DOHH2 (cell line): ENCODE measurements around the gene IMPG2.

Source experiments
- H3F3A ChIP-seq: fragments of 200-600 bp; sonication (generic), shearing (Covaris generic); 2 replicates; pipeline ENCODE4 v1.6.0; 2016; ENCODE audit warnings: antibody characterized with exemption, mild to moderate bottlenecking; ENCODE audit not compliant: control insufficient read depth, insufficient read depth
- H3K27ac ChIP-seq: fragments of 200-600 bp; sonication (generic); 2 replicates; pipeline ENCODE4 v1.5.1; 2014; ENCODE audit warnings: low read depth, mild to moderate bottlenecking, low read length, moderate library complexity
- H3K27me3 ChIP-seq: fragments of 200-600 bp; sonication (generic); 2 replicates; pipeline ENCODE4 v1.6.1; 2014; ENCODE audit warnings: mild to moderate bottlenecking, low read length, mixed read lengths; ENCODE audit not compliant: control insufficient read depth
- H3K36me3 ChIP-seq: fragments of 200-600 bp; sonication (generic); 2 replicates; pipeline ENCODE4 v1.6.1; 2014; ENCODE audit warnings: mild to moderate bottlenecking, low read length, moderate library complexity, mixed read lengths; ENCODE audit not compliant: control insufficient read depth
- H3K4me1 ChIP-seq: fragments of 200-600 bp; sonication (generic); 2 replicates; pipeline ENCODE4 v1.6.1; 2014; ENCODE audit warnings: mild to moderate bottlenecking, low read length, mixed read lengths; ENCODE audit not compliant: control insufficient read depth
- H3K4me2 ChIP-seq: fragments of 200-600 bp; sonication (generic); 2 replicates; pipeline ENCODE4 v1.6.0; 2014; ENCODE audit warnings: mild to moderate bottlenecking, low read length, moderate library complexity
- H3K4me3 ChIP-seq: fragments of 200-600 bp; sonication (generic); 2 replicates; pipeline ENCODE4 v1.5.1; 2014; ENCODE audit warnings: mild to moderate bottlenecking, low read length, mixed read lengths
- H3K79me2 ChIP-seq: fragments of 200-600 bp; sonication (generic); 2 replicates; pipeline ENCODE4 v1.6.1; 2014; ENCODE audit warnings: mild to moderate bottlenecking, low read length, mixed read lengths; ENCODE audit not compliant: control insufficient read depth
- H3K9me2 ChIP-seq: fragments of 200-600 bp; sonication (generic); replicated peaks from 2 replicates; pipeline ENCODE4 v1.6.1; 2014; ENCODE audit warnings: mild to moderate bottlenecking, low read length, mixed read lengths; ENCODE audit not compliant: control insufficient read depth
- H3K9me3 ChIP-seq: fragments of 200-600 bp; sonication (generic); 2 replicates; pipeline ENCODE4 v1.6.1; 2014; ENCODE audit warnings: antibody characterized with exemption, low read length, mixed read lengths; ENCODE audit not compliant: control insufficient read depth, insufficient read depth
- H4K20me1 ChIP-seq: fragments of 200-600 bp; sonication (generic); 2 replicates; pipeline ENCODE4 v1.6.0; 2014; ENCODE audit warnings: low read depth, mild to moderate bottlenecking, antibody characterized with exemption, low read length, moderate library complexity; ENCODE audit not compliant: control insufficient read depth, insufficient read depth
- EZH2phosphoT487 ChIP-seq: fragments of 200-600 bp; sonication (generic); IDR thresholded peaks from 2 replicates; pipeline ENCODE4 v1.6.1; 2017; ENCODE audit warnings: borderline replicate concordance, mild to moderate bottlenecking, antibody characterized with exemption, low read length, moderate library complexity, mixed read lengths
- TF ChIP-seq, protein P1 (sequence below): fragments of 200-600 bp; sonication (generic); IDR thresholded peaks from one replicate; pipeline ENCODE4 v1.5.1; 2014; ENCODE audit warnings: antibody characterized with exemption, mild to moderate bottlenecking, low read depth, low read length; ENCODE audit not compliant: poor library complexity, severe bottlenecking

IMPG2 gene

GRCh38 chr3:101271728-101272127 is 48.6 kb downstream of the IMPG2 start:
- H3K27me3 ChIP-seq = no peaks in the 10 kb centered on the region
- H3K79me2 ChIP-seq = no peaks in the 10 kb centered on the region
- no peaks in the 10 kb centered on the region for H3K36me3 ChIP-seq
- TF ChIP-seq, protein P1, sequence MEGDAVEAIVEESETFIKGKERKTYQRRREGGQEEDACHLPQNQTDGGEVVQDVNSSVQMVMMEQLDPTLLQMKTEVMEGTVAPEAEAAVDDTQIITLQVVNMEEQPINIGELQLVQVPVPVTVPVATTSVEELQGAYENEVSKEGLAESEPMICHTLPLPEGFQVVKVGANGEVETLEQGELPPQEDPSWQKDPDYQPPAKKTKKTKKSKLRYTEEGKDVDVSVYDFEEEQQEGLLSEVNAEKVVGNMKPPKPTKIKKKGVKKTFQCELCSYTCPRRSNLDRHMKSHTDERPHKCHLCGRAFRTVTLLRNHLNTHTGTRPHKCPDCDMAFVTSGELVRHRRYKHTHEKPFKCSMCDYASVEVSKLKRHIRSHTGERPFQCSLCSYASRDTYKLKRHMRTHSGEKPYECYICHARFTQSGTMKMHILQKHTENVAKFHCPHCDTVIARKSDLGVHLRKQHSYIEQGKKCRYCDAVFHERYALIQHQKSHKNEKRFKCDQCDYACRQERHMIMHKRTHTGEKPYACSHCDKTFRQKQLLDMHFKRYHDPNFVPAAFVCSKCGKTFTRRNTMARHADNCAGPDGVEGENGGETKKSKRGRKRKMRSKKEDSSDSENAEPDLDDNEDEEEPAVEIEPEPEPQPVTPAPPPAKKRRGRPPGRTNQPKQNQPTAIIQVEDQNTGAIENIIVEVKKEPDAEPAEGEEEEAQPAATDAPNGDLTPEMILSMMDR = no peak
- H3K27ac ChIP-seq = no peak overlapping the region
- H3F3A ChIP-seq = no peaks in the 10 kb centered on the region
- no peaks in the 10 kb centered on the region for H4K20me1 ChIP-seq
- no peaks in the 10 kb centered on the region for H3K4me1 ChIP-seq
- no peaks in the 10 kb centered on the region for H3K9me3 ChIP-seq
- no peak overlapping the region for H3K4me2 ChIP-seq
- no peaks in the 10 kb centered on the region for H3K9me2 ChIP-seq
- no peak overlapping the region for H3K4me3 ChIP-seq

GRCh38 chr3:101270149-101270548 is 50.2 kb downstream of the IMPG2 start:
- H3K9me3 ChIP-seq = no peaks in the 10 kb centered on the region
- H4K20me1 ChIP-seq = no peaks in the 10 kb centered on the region
- H3K4me1 ChIP-seq = no peaks in the 10 kb centered on the region
- H3K4me2 ChIP-seq = no peak overlapping the region
- no peaks in the 10 kb centered on the region for H3K79me2 ChIP-seq
- no peak overlapping the region for H3K27ac ChIP-seq
- no peak overlapping the region for H3K4me3 ChIP-seq
- H3K27me3 ChIP-seq = no peaks in the 10 kb centered on the region
- no peaks in the 10 kb centered on the region for H3F3A ChIP-seq
- TF ChIP-seq, protein P1 = no peak
- TF ChIP-seq EZH2phosphoT487 = no peak
- no peaks in the 10 kb centered on the region for H3K9me2 ChIP-seq
- H3K36me3 ChIP-seq = no peaks in the 10 kb centered on the region

DNA sequence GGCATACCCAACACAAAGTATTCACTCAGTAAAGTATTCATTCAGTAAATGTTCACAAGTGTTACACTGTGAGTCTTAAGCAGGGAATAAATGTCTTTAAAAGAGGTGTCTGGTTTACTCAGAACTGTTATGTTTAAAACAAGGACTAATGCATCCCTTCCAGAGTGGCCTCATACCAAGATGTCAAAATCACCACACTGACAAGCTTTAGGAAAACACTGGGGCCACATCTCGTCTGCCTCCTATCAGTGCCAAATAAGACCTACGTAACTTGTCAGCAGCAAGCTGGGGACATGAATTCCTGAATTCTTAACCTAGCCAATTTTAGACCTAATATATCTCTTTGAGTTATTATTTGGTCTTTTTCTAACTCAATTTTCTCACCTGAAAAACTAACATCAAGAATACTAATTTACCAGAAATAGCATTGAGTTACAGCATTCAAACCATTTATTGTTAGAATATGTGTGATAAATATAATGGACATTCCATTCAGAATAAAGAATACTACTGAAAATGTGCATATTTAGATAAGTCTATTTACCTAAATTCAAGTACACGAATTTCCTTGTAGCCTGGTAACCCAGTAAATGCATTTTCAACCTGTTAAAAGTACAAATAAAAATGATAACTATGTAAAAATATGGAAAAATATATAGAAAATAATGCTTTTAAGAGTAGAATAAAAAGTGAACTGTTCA is 51.3 kb downstream of the IMPG2 start:
- Histone ChIP-seq H3F3A (no peaks in the 10 kb centered on the region), H3K4me3 (no peak overlapping the region), H3K79me2 (no peaks in the 10 kb centered on the region), H3K4me1 (no peaks in the 10 kb centered on the region), H3K27me3 (no peaks in the 10 kb centered on the region), H4K20me1 (no peaks in the 10 kb centered on the region), H3K9me3 (no peaks in the 10 kb centered on the region), H3K36me3 (no peaks in the 10 kb centered on the region), H3K27ac (no peak overlapping the region), H3K4me2 (no peak overlapping the region), H3K9me2 (no peaks in the 10 kb centered on the region)
- TF ChIP-seq, protein P1 = no peak
- TF ChIP-seq EZH2phosphoT487 = no peak
